SJSA1 (cell line): ENCODE results near the gene LLGL1. TPM values are rescaled to one million over a fixed set of nuclear protein-coding genes. Genes with fewer than 3 reads are reported as not detected.

Experiments
- DNase-seq, 2 experiments: peaks; one replicate each; pipeline ENCODE4 v3.0.0-alpha.2; 2015 to 2020; ENCODE audit warnings: low spot score in 2 of 2, low read depth in 1 of 2
- H3K27ac ChIP-seq: fragments of 250-450 bp; sonication (Bioruptor Pico); 2 replicates; pipeline ENCODE4 v1.5.1; 2020; ENCODE audit warnings: mild to moderate bottlenecking, moderate library complexity
- H3K27me3 ChIP-seq: fragments of 250-450 bp; sonication (Bioruptor Pico); replicated peaks from 2 replicates; pipeline ENCODE4 v1.5.1; 2020; ENCODE audit warnings: mild to moderate bottlenecking, moderate library complexity
- H3K36me3 ChIP-seq: fragments of 250-450 bp; sonication (Bioruptor Pico); 2 replicates; pipeline ENCODE4 v1.5.1; 2020; ENCODE audit warnings: mild to moderate bottlenecking
- H3K4me1 ChIP-seq: fragments of 250-450 bp; sonication (Bioruptor Pico); replicated peaks from 2 replicates; pipeline ENCODE4 v1.6.1; 2021; ENCODE audit warnings: mild to moderate bottlenecking
- H3K4me3 ChIP-seq: fragments of 250-450 bp; sonication (Bioruptor Pico); 2 replicates; pipeline ENCODE4 v1.5.1; 2020; ENCODE audit warnings: mild to moderate bottlenecking
- H3K9me3 ChIP-seq: fragments of 250-450 bp; sonication (Bioruptor Pico); replicated peaks from 2 replicates; pipeline ENCODE4 v1.5.1; 2020; ENCODE audit warnings: mild to moderate bottlenecking
- total RNA-seq: library from RNA; depleted of rRNA; stranded (reverse); fragments of >200 nt; shearing (Covaris generic); gene quantifications from 2 replicates; pipeline ENCODE4 v1.2.3, GENCODE V29; 2014; rRNA removed

Gene LLGL1
- total RNA-seq: 15.9 and 19.3 TPM in 2 replicates

- H3K9me3 ChIP-seq: no peaks in the 10 kb centered on the region
- no peaks in the 10 kb centered on the region for H3K27me3 ChIP-seq
- DNase-seq: peak; percentile 77 to 95
- peaks cover 31% of the 10 kb centered on the region for H3K4me1 ChIP-seq
- no peaks in the 10 kb centered on the region for H3K36me3 ChIP-seq
- H3K4me3 ChIP-seq: peak within 1 kb of the TSS; percentile 69
- H3K27ac ChIP-seq: peak within 1 kb of the TSS; percentile 38; the same call in 1 of the 2 replicates
These were observed at the start of gene LLGL1 for GRCh38 chr17:18225121-18225641. Gene LLGL1, plus strand, starts transcription at chr17:18225635. Its CDS starts 48 bp downstream, at chr17:18225683.

GRCh38 chr17:18176176-18176575, 49.3 kb upstream of the LLGL1 start:
- Histone ChIP-seq H3K4me1 (no peaks in the 10 kb centered on the region), H3K9me3 (no peaks in the 10 kb centered on the region), H3K4me3 (no peak overlapping the region), H3K27ac (no peak overlapping the region), H3K36me3 (no peaks in the 10 kb centered on the region), H3K27me3 (no peaks in the 10 kb centered on the region)
- DNase-seq: no peak

- no peak for DNase-seq
- no peak overlapping the region for H3K27ac ChIP-seq
- no peaks in the 10 kb centered on the region for H3K36me3 ChIP-seq
- peaks cover 2% of the 10 kb centered on the region for H3K4me1 ChIP-seq
- H3K27me3 ChIP-seq: no peaks in the 10 kb centered on the region
- H3K4me3 ChIP-seq: no peak overlapping the region
- no peaks in the 10 kb centered on the region for H3K9me3 ChIP-seq
These were observed 48.3 kb upstream of the LLGL1 start for GRCh38 chr17:18177133-18177532.

- Histone ChIP-seq H3K4me3 (no peak overlapping the region), H3K9me3 (no peaks in the 10 kb centered on the region), H3K4me1 (peaks cover 8% of the 10 kb centered on the region), H3K27ac (no peak overlapping the region), H3K27me3 (no peaks in the 10 kb centered on the region), H3K36me3 (no peaks in the 10 kb centered on the region)
- no peak for DNase-seq
These were observed 47.7 kb upstream of the LLGL1 start for GRCh38 chr17:18177722-18178121.

GRCh38 chr17:18179196-18179595, 46.2 kb upstream of the LLGL1 start:
- no peaks in the 10 kb centered on the region for H3K27me3 ChIP-seq
- peaks cover 5% of the 10 kb centered on the region for H3K36me3 ChIP-seq
- H3K27ac ChIP-seq: no peak overlapping the region
- H3K4me1 ChIP-seq: peaks cover 9% of the 10 kb centered on the region
- DNase-seq: no peak
- no peak overlapping the region for H3K4me3 ChIP-seq
- no peaks in the 10 kb centered on the region for H3K9me3 ChIP-seq

GRCh38 chr17:18179804-18180203, 45.6 kb upstream of the LLGL1 start:
- H3K27me3 ChIP-seq: no peaks in the 10 kb centered on the region
- DNase-seq: no peak
- H3K4me3 ChIP-seq: no peak overlapping the region
- H3K27ac ChIP-seq: no peak overlapping the region
- no peaks in the 10 kb centered on the region for H3K9me3 ChIP-seq
- H3K36me3 ChIP-seq: peaks cover 11% of the 10 kb centered on the region
- H3K4me1 ChIP-seq: peaks cover 15% of the 10 kb centered on the region

- DNase-seq: no peak
- H3K9me3 ChIP-seq: no peaks in the 10 kb centered on the region
- H3K27ac ChIP-seq: no peak overlapping the region
- H3K4me1 ChIP-seq: peaks cover 30% of the 10 kb centered on the region
- H3K27me3 ChIP-seq: no peaks in the 10 kb centered on the region
- no peak overlapping the region for H3K4me3 ChIP-seq
- peaks cover 27% of the 10 kb centered on the region for H3K36me3 ChIP-seq
These were observed 44.1 kb upstream of the LLGL1 start for GRCh38 chr17:18181358-18181757.

- peak in 1 of 2 experiments; percentile 46 for DNase-seq
- Histone ChIP-seq H3K36me3 (peaks cover 37% of the 10 kb centered on the region), H3K27me3 (no peaks in the 10 kb centered on the region), H3K4me3 (peak overlapping the region; percentile 53), H3K9me3 (no peaks in the 10 kb centered on the region), H3K4me1 (peaks cover 40% of the 10 kb centered on the region), H3K27ac (peak overlapping the region; percentile 87)
These were observed 43.1 kb upstream of the LLGL1 start for GRCh38 chr17:18182110-18182977.

GRCh38 chr17:18182978-18183333, 42.5 kb upstream of the LLGL1 start:
- Histone ChIP-seq H3K4me1 (peaks cover 43% of the 10 kb centered on the region), H3K4me3 (peak overlapping the region; percentile 53), H3K27me3 (no peaks in the 10 kb centered on the region), H3K27ac (peak overlapping the region; percentile 87), H3K36me3 (peaks cover 43% of the 10 kb centered on the region), H3K9me3 (no peaks in the 10 kb centered on the region)
- DNase-seq: peak in 1 of 2 experiments; percentile 86

GRCh38 chr17:18183334-18184142, 41.9 kb upstream of the LLGL1 start, which contains the start of gene ALKBH5:
Gene ALKBH5, plus strand, starts transcription at chr17:18183828. Its CDS starts 416 bp downstream, at chr17:18184244.
- H3K27me3 ChIP-seq: no peaks in the 10 kb centered on the region
- peak within 1 kb of the TSS; percentile 87 for H3K27ac ChIP-seq
- H3K4me3 ChIP-seq: peak within 1 kb of the TSS; percentile 53
- H3K9me3 ChIP-seq: no peaks in the 10 kb centered on the region
- H3K36me3 ChIP-seq: peaks cover 49% of the 10 kb centered on the region
- peaks cover 46% of the 10 kb centered on the region for H3K4me1 ChIP-seq
- DNase-seq: peak; percentile 99

- DNase-seq: peak; percentile 44 to 55
- Histone ChIP-seq H3K4me1 (peaks cover 47% of the 10 kb centered on the region), H3K27me3 (no peaks in the 10 kb centered on the region), H3K9me3 (no peaks in the 10 kb centered on the region), H3K4me3 (peak overlapping the region; percentile 53), H3K36me3 (peaks cover 57% of the 10 kb centered on the region), H3K27ac (peak overlapping the region; percentile 87)
These were observed 41.0 kb upstream of the LLGL1 start for GRCh38 chr17:18184143-18185031.

GRCh38 chr17:18185391-18185790, 40.0 kb upstream of the LLGL1 start:
- Histone ChIP-seq H3K27ac (no peak overlapping the region), H3K4me3 (peak overlapping the region; percentile 19), H3K27me3 (no peaks in the 10 kb centered on the region), H3K4me1 (peaks cover 47% of the 10 kb centered on the region), H3K9me3 (no peaks in the 10 kb centered on the region), H3K36me3 (peaks cover 63% of the 10 kb centered on the region)
- DNase-seq: no peak
